ENCODE measurements around the gene GHDC.

GRCh38 chr17:42141382-42141781 is 52.9 kb downstream of the GHDC start:
- TF ChIP-seq, protein P1, sequence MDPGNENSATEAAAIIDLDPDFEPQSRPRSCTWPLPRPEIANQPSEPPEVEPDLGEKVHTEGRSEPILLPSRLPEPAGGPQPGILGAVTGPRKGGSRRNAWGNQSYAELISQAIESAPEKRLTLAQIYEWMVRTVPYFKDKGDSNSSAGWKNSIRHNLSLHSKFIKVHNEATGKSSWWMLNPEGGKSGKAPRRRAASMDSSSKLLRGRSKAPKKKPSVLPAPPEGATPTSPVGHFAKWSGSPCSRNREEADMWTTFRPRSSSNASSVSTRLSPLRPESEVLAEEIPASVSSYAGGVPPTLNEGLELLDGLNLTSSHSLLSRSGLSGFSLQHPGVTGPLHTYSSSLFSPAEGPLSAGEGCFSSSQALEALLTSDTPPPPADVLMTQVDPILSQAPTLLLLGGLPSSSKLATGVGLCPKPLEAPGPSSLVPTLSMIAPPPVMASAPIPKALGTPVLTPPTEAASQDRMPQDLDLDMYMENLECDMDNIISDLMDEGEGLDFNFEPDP (CRISPR knock-in tag; conservative IDR thresholded peaks at IDR 0.05): no peak
- TF ChIP-seq ARNT (IDR thresholded peaks at IDR 0.05) (no peak), ZNF331 (CRISPR knock-in tag; IDR thresholded peaks at IDR 0.05) (no peak), ZNF607 (CRISPR knock-in tag; IDR thresholded peaks at IDR 0.05; ENCODE audit: borderline replicate concordance) (no peak), EZH2 (conservative IDR thresholded peaks at IDR 0.05; ENCODE audit: low read depth, low read length) (no peak), U2AF1 (optimal IDR thresholded peaks at IDR 0.05; ENCODE audit: low read depth, low read length) (no peak), ZBED4 (CRISPR knock-in tag; IDR thresholded peaks at IDR 0.05; ENCODE audit: borderline replicate concordance) (no peak), ZFX (CRISPR knock-in tag; IDR thresholded peaks at IDR 0.05; ENCODE audit: low read depth) (no peak), MAFK (conservative IDR thresholded peaks at IDR 0.05 in 1 of 2, IDR thresholded peaks at IDR 0.05 in 1 of 2; ENCODE audit: low read length in 2 of 2) (no peak), ZNF772 (CRISPR knock-in tag; IDR thresholded peaks at IDR 0.05) (no peak), CTCF (CRISPR knock-in tag; IDR thresholded peaks at IDR 0.05) (no peak), POLR2G (IDR thresholded peaks at IDR 0.05; ENCODE audit: low read depth, low read length) (no peak)
- TF ChIP-seq, protein P2, sequence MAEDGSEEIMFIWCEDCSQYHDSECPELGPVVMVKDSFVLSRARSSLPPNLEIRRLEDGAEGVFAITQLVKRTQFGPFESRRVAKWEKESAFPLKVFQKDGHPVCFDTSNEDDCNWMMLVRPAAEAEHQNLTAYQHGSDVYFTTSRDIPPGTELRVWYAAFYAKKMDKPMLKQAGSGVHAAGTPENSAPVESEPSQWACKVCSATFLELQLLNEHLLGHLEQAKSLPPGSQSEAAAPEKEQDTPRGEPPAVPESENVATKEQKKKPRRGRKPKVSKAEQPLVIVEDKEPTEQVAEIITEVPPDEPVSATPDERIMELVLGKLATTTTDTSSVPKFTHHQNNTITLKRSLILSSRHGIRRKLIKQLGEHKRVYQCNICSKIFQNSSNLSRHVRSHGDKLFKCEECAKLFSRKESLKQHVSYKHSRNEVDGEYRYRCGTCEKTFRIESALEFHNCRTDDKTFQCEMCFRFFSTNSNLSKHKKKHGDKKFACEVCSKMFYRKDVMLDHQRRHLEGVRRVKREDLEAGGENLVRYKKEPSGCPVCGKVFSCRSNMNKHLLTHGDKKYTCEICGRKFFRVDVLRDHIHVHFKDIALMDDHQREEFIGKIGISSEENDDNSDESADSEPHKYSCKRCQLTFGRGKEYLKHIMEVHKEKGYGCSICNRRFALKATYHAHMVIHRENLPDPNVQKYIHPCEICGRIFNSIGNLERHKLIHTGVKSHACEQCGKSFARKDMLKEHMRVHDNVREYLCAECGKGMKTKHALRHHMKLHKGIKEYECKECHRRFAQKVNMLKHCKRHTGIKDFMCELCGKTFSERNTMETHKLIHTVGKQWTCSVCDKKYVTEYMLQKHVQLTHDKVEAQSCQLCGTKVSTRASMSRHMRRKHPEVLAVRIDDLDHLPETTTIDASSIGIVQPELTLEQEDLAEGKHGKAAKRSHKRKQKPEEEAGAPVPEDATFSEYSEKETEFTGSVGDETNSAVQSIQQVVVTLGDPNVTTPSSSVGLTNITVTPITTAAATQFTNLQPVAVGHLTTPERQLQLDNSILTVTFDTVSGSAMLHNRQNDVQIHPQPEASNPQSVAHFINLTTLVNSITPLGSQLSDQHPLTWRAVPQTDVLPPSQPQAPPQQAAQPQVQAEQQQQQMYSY (CRISPR knock-in tag; IDR thresholded peaks at IDR 0.05): no peak
